Trophoblast cell (in vitro differentiated cells and primary cell): ENCODE results near the gene PITPNM1.

Experiments used
- DNase-seq, 2 donors: peaks; one replicate each; pipeline ENCODE4 v3.0.0-alpha.2; 2016
- H2AFZ ChIP-seq: 2 replicates; pipeline ENCODE4 v1.6.1; 2013; ENCODE audit warnings: low read length, moderate library complexity, mild to moderate bottlenecking; ENCODE audit not compliant: insufficient read depth, poor library complexity
- H2AK5ac ChIP-seq: 2 replicates; pipeline ENCODE4 v1.6.1; 2013; ENCODE audit warnings: mild to moderate bottlenecking, low read length
- H2BK120ac ChIP-seq: 2 replicates; pipeline ENCODE4 v1.6.1; 2013; ENCODE audit warnings: low read length, mild to moderate bottlenecking, moderate library complexity; ENCODE audit not compliant: insufficient read depth, poor library complexity
- H2BK12ac ChIP-seq: 2 replicates; pipeline ENCODE4 v1.6.1; 2013; ENCODE audit warnings: mild to moderate bottlenecking, low read length, moderate library complexity
- H2BK5ac ChIP-seq: 2 replicates; pipeline ENCODE4 v1.6.1; 2013; ENCODE audit warnings: low read length, low read depth, moderate library complexity, mild to moderate bottlenecking; ENCODE audit not compliant: poor library complexity
- H3K14ac ChIP-seq: 2 replicates; pipeline ENCODE4 v1.6.1; 2013; ENCODE audit warnings: mild to moderate bottlenecking, low read length
- H3K18ac ChIP-seq: 2 replicates; pipeline ENCODE4 v1.6.1; 2013; ENCODE audit warnings: mild to moderate bottlenecking, low read length
- H3K23ac ChIP-seq: 2 replicates; pipeline ENCODE4 v1.6.1; 2013; ENCODE audit warnings: low read length
- H3K27ac ChIP-seq: 2 replicates; pipeline ENCODE4 v1.5.1; 2013; ENCODE audit warnings: low read depth, mild to moderate bottlenecking, inconsistent platforms, low read length, moderate library complexity
- H3K27me3 ChIP-seq: 2 replicates; pipeline ENCODE4 v1.6.1; 2013; ENCODE audit warnings: inconsistent platforms, mild to moderate bottlenecking, low read length, moderate library complexity; ENCODE audit not compliant: insufficient read depth
- H3K36me3 ChIP-seq, 2 experiments: 1 replicate in 1 of 2; 2 replicates in 1 of 2; pipeline ENCODE4 v1.6.1; 2013; ENCODE audit warnings: low read length in 2 of 2, mild to moderate bottlenecking in 2 of 2, moderate library complexity in 1 of 2; ENCODE audit not compliant: insufficient read depth in 2 of 2, control insufficient read depth in 1 of 2
- H3K4ac ChIP-seq: 2 replicates; pipeline ENCODE4 v1.6.1; 2013; ENCODE audit warnings: low read depth, mild to moderate bottlenecking, low read length, moderate library complexity
- H3K4me1 ChIP-seq, 2 experiments: 1 replicate in 1 of 2; 2 replicates in 1 of 2; pipeline ENCODE4 v1.6.1; 2013; ENCODE audit warnings: low read length in 2 of 2, mild to moderate bottlenecking in 2 of 2, moderate library complexity in 1 of 2; ENCODE audit not compliant: insufficient read depth in 2 of 2, control insufficient read depth in 1 of 2
- H3K4me2 ChIP-seq: 2 replicates; pipeline ENCODE4 v1.6.1; 2013; ENCODE audit warnings: inconsistent platforms, mild to moderate bottlenecking, low read length, moderate library complexity
- H3K4me3 ChIP-seq: 2 replicates; pipeline ENCODE4 v1.5.1; 2013; ENCODE audit warnings: mild to moderate bottlenecking, low read depth, low read length, inconsistent platforms
- H3K79me1 ChIP-seq: one replicate; pipeline ENCODE4 v1.6.1; 2013; ENCODE audit warnings: low read length
- H3K79me2 ChIP-seq: 2 replicates; pipeline ENCODE4 v1.6.1; 2013; ENCODE audit warnings: low read length, mild to moderate bottlenecking; ENCODE audit not compliant: control insufficient read depth, insufficient read depth, poor library complexity
- H3K9ac ChIP-seq: 2 replicates; pipeline ENCODE4 v1.6.1; 2013; ENCODE audit warnings: mild to moderate bottlenecking, low read length
- H3K9me3 ChIP-seq: 2 replicates; pipeline ENCODE4 v1.6.1; 2013; ENCODE audit warnings: low read depth, mild to moderate bottlenecking, control low read depth, inconsistent platforms, low read length; ENCODE audit not compliant: insufficient read depth
- H4K12ac ChIP-seq: 2 replicates; pipeline ENCODE4 v1.6.1; 2013; ENCODE audit warnings: low read depth, mild to moderate bottlenecking, low read length, moderate library complexity
- H4K8ac ChIP-seq: 2 replicates; pipeline ENCODE4 v1.6.1; 2013; ENCODE audit warnings: low read depth, mild to moderate bottlenecking, low read length, moderate library complexity
- H4K91ac ChIP-seq: one replicate; pipeline ENCODE4 v1.6.1; 2013; ENCODE audit warnings: low read depth, mild to moderate bottlenecking, low read length, moderate library complexity
- WGBS: extraction: QIAGEN DNeasy Blood & Tissue Kit; methylation state at CpG from one replicate; pipeline ENCODE4 v1.1.7; 2013; ENCODE audit warnings: missing lambda C conversion rate; ENCODE audit not compliant: insufficient read length, insufficient coverage; ENCODE audit errors: extremely low coverage; 5-methylcytosine and 5-hydroxymethylcytosine counted together

The PITPNM1 gene

GRCh38 chr11:67502328-67502979 lies 2.7 kb downstream of the PITPNM1 start:
- no peak overlapping the region for H3K4me2 ChIP-seq
- no peak overlapping the region for H2BK5ac ChIP-seq
- no peak overlapping the region for H3K4me3 ChIP-seq
- H2BK12ac ChIP-seq: no peak overlapping the region
- no peak overlapping the region for H3K23ac ChIP-seq
- H3K9ac ChIP-seq: no peak overlapping the region
- H3K4ac ChIP-seq: no peak overlapping the region
- no peak for DNase-seq
- peaks cover 14% of the 10 kb centered on the region for H3K79me2 ChIP-seq
- H2AFZ ChIP-seq: no peak overlapping the region
- H3K27me3 ChIP-seq: no peaks in the 10 kb centered on the region
- no peak overlapping the region for H2AK5ac ChIP-seq
- no peak overlapping the region for H3K27ac ChIP-seq
- H3K79me1 ChIP-seq: peaks cover 14% of the 10 kb centered on the region
- no peak overlapping the region for H4K91ac ChIP-seq
- H2BK120ac ChIP-seq: no peak overlapping the region
- no peak overlapping the region for H3K18ac ChIP-seq
- H3K14ac ChIP-seq: no peak overlapping the region
- peaks cover 54 to 55% of the 10 kb centered on the region in 2 experiments for H3K36me3 ChIP-seq
- H3K9me3 ChIP-seq: no peaks in the 10 kb centered on the region
- no CpG with 5 or more reads among the region's 18 CpGs for WGBS
- H4K12ac ChIP-seq: no peak overlapping the region
- peaks cover 22 to 28% of the 10 kb centered on the region in 2 experiments for H3K4me1 ChIP-seq
- H4K8ac ChIP-seq: no peak overlapping the region

GRCh38 chr11:67501854-67502253 lies 3.3 kb downstream of the PITPNM1 start:
- H2BK12ac ChIP-seq: no peak overlapping the region
- peaks cover 57 to 60% of the 10 kb centered on the region in 2 experiments for H3K36me3 ChIP-seq
- H4K8ac ChIP-seq: no peak overlapping the region
- no peak overlapping the region for H3K4me3 ChIP-seq
- no peaks in the 10 kb centered on the region for H3K27me3 ChIP-seq
- H3K9ac ChIP-seq: no peak overlapping the region
- no peak overlapping the region for H2BK5ac ChIP-seq
- H3K79me1 ChIP-seq: peaks cover 14% of the 10 kb centered on the region
- H3K4me2 ChIP-seq: no peak overlapping the region
- no peak overlapping the region for H2AK5ac ChIP-seq
- H3K4ac ChIP-seq: no peak overlapping the region
- H3K27ac ChIP-seq: no peak overlapping the region
- H4K12ac ChIP-seq: no peak overlapping the region
- peaks cover 14% of the 10 kb centered on the region for H3K79me2 ChIP-seq
- no peaks in the 10 kb centered on the region for H3K9me3 ChIP-seq
- no peak overlapping the region for H4K91ac ChIP-seq
- no peak overlapping the region for H3K23ac ChIP-seq
- no peak for DNase-seq
- no peak overlapping the region for H2BK120ac ChIP-seq
- H3K18ac ChIP-seq: no peak overlapping the region
- H3K4me1 ChIP-seq: peaks cover 18 to 23% of the 10 kb centered on the region in 2 experiments
- no peak overlapping the region for H3K14ac ChIP-seq
- no CpG with 5 or more reads among the region's 18 CpGs for WGBS
- no peak overlapping the region for H2AFZ ChIP-seq

- peaks cover 14% of the 10 kb centered on the region for H3K79me2 ChIP-seq
- peak overlapping the region; percentile 17 for H3K23ac ChIP-seq
- no peaks in the 10 kb centered on the region for H3K9me3 ChIP-seq
- H3K27ac ChIP-seq: no peak overlapping the region
- H3K79me1 ChIP-seq: peaks cover 14% of the 10 kb centered on the region
- H3K18ac ChIP-seq: no peak overlapping the region
- H2BK5ac ChIP-seq: no peak overlapping the region
- H4K8ac ChIP-seq: no peak overlapping the region
- no peak for DNase-seq
- H3K4me3 ChIP-seq: no peak overlapping the region
- H3K9ac ChIP-seq: no peak overlapping the region
- H4K12ac ChIP-seq: no peak overlapping the region
- H3K4me2 ChIP-seq: no peak overlapping the region
- 86% methylated on average over 1 of the region's 9 CpGs for WGBS
- H3K4ac ChIP-seq: no peak overlapping the region
- H3K36me3 ChIP-seq: peaks cover 59 to 61% of the 10 kb centered on the region in 2 experiments
- H4K91ac ChIP-seq: no peak overlapping the region
- no peak overlapping the region for H2AK5ac ChIP-seq
- no peaks in the 10 kb centered on the region for H3K27me3 ChIP-seq
- H2BK12ac ChIP-seq: no peak overlapping the region
- H3K14ac ChIP-seq: no peak overlapping the region
- H3K4me1 ChIP-seq: peaks cover 14 to 18% of the 10 kb centered on the region in 2 experiments
- H2AFZ ChIP-seq: no peak overlapping the region
- H2BK120ac ChIP-seq: no peak overlapping the region
These were observed 4.1 kb downstream of the PITPNM1 start for GRCh38 chr11:67500831-67501715.

- Histone ChIP-seq H2BK120ac (no peak overlapping the region), H2AFZ (no peak overlapping the region), H3K4ac (no peak overlapping the region), H3K27ac (no peak overlapping the region), H3K4me2 (no peak overlapping the region), H3K9ac (no peak overlapping the region), H3K36me3 (peaks cover 66 to 68% of the 10 kb centered on the region in 2 experiments), H3K27me3 (no peaks in the 10 kb centered on the region), H3K9me3 (no peaks in the 10 kb centered on the region), H4K91ac (no peak overlapping the region), H3K79me1 (peaks cover 8% of the 10 kb centered on the region), H3K4me1 (peaks cover 8 to 12% of the 10 kb centered on the region in 2 experiments), H3K14ac (no peak overlapping the region), H2AK5ac (no peak overlapping the region), H2BK12ac (no peak overlapping the region), H2BK5ac (no peak overlapping the region), H4K8ac (no peak overlapping the region), H3K4me3 (no peak overlapping the region), H3K79me2 (peaks cover 9% of the 10 kb centered on the region), H4K12ac (no peak overlapping the region), H3K23ac (no peak overlapping the region), H3K18ac (no peak overlapping the region)
- no peak for DNase-seq
- WGBS: no CpG with 5 or more reads among the region's 1 CpG
These were observed 4.7 kb downstream of the PITPNM1 start for GRCh38 chr11:67500484-67500821.
